ENCODE measurements around the gene GAS2L2.
A peak's percentile ranks its signal among the peaks of the same experiment; 100 is the strongest.

GAS2L2 gene

GRCh38 chr17:35769895-35770486 lies 17.0 kb upstream of the GAS2L2 start:
- no peak overlapping the region for H3K4me3 ChIP-seq (ENCODE audit: low read depth, low read length)
- H3K36me3 ChIP-seq (ENCODE audit: control insufficient read depth, insufficient read depth, low read length) = no peaks in the 10 kb centered on the region
- H3K4me1 ChIP-seq (ENCODE audit: control insufficient read depth, insufficient read depth, low read length) = peaks cover 8% of the 10 kb centered on the region
- no peak overlapping the region for H3K9ac ChIP-seq (ENCODE audit: low read depth, low read length)
- H3K27ac ChIP-seq (ENCODE audit: low read depth, low read length) = no peak overlapping the region
- H3K27me3 ChIP-seq (ENCODE audit: control insufficient read depth, insufficient read depth, low read length) = peaks cover 9% of the 10 kb centered on the region
- no peaks in the 10 kb centered on the region for H3K9me3 ChIP-seq (ENCODE audit: control insufficient read depth, insufficient read depth, low read length)

- H3K4me1 ChIP-seq (ENCODE audit: control insufficient read depth, insufficient read depth, low read length) = no peaks in the 10 kb centered on the region; the same call in 1 of the 2 replicates
- no peaks in the 10 kb centered on the region for H3K9me3 ChIP-seq (ENCODE audit: control insufficient read depth, insufficient read depth, low read length)
- H3K9ac ChIP-seq (ENCODE audit: low read depth, low read length) = no peak overlapping the region
- H3K36me3 ChIP-seq (ENCODE audit: control insufficient read depth, insufficient read depth, low read length) = no peaks in the 10 kb centered on the region
- no peak overlapping the region for H3K4me3 ChIP-seq (ENCODE audit: low read depth, low read length)
- H3K27ac ChIP-seq (ENCODE audit: low read depth, low read length) = no peak overlapping the region
- H3K27me3 ChIP-seq (ENCODE audit: control insufficient read depth, insufficient read depth, low read length) = peaks cover 11% of the 10 kb centered on the region
These were observed 15.8 kb upstream of the GAS2L2 start for GRCh38 chr17:35768797-35769196.

- Histone ChIP-seq H3K9me3 (ENCODE audit: control insufficient read depth, insufficient read depth, low read length) (no peaks in the 10 kb centered on the region), H3K27ac (ENCODE audit: low read depth, low read length) (no peak overlapping the region), H3K9ac (ENCODE audit: low read depth, low read length) (no peak overlapping the region), H3K36me3 (ENCODE audit: control insufficient read depth, insufficient read depth, low read length) (no peaks in the 10 kb centered on the region), H3K4me3 (ENCODE audit: low read depth, low read length) (no peak overlapping the region), H3K27me3 (ENCODE audit: control insufficient read depth, insufficient read depth, low read length) (peaks cover 11% of the 10 kb centered on the region), H3K4me1 (ENCODE audit: control insufficient read depth, insufficient read depth, low read length) (no peaks in the 10 kb centered on the region)
These were observed 14.0 kb upstream of the GAS2L2 start for GRCh38 chr17:35766903-35767510.

DNA sequence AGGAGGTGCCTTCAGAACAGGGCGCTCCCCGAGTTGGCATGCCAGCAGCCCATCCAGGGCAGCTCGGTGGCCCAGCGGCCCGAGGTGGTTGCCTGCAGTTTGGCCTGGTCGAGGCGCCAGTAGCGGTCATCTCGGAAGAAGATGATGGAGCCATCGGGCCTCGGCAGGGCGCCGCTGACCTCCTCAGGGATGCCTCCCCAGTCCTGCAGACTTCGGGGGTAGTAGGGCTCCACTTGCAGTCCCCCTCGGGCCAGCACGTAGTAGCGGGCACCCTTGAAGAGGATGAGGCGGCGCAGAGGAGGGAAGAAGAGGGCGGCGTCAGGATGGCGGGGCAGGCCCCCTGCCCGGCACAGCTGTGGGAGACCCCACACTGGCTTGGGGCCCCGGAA lies 13.4 kb upstream of the GAS2L2 start:
- no peaks in the 10 kb centered on the region for H3K36me3 ChIP-seq (ENCODE audit: control insufficient read depth, insufficient read depth, low read length)
- no peak overlapping the region for H3K27ac ChIP-seq (ENCODE audit: low read depth, low read length)
- H3K9ac ChIP-seq (ENCODE audit: low read depth, low read length) = no peak overlapping the region
- H3K4me3 ChIP-seq (ENCODE audit: low read depth, low read length) = no peak overlapping the region
- no peaks in the 10 kb centered on the region for H3K4me1 ChIP-seq (ENCODE audit: control insufficient read depth, insufficient read depth, low read length)
- H3K9me3 ChIP-seq (ENCODE audit: control insufficient read depth, insufficient read depth, low read length) = no peaks in the 10 kb centered on the region
- H3K27me3 ChIP-seq (ENCODE audit: control insufficient read depth, insufficient read depth, low read length) = peaks cover 11% of the 10 kb centered on the region

DNA sequence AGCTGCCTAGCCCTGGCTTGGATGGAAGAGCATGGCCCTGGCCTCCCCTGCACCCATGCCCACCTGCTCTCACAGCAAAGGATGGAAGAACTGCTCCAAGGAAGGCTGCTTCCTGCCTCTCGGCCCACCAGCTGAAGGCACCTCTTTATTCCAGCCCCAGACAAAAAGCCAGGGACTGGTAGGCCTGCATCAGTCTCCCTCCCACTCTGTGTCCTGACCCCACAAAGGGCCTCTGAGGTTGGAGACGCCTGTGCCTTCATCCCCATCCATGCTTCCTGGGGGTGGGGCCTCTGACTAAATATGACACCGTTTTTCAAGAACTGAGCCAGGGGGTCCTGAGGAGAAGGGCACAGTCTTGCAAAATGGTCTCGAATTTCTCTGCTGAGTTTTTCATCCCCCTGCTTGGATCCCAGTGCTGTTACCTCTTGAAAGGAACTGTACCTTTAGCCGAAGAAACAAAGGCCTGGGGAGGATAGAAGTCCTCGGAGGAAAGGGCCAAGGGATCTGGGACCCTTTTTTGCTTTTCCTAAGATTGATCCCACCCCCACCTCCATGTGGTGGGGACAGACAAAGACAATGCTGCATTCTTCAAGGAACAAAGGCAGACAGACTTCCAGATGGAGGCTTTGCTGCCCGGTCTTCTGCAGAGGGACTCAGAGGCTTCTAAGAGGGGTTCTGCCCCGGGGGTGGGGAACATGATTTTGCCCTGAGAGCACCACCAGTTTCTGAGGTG lies 12.9 kb upstream of the GAS2L2 start:
- H3K27ac ChIP-seq (ENCODE audit: low read depth, low read length) = no peak overlapping the region
- no peaks in the 10 kb centered on the region for H3K36me3 ChIP-seq (ENCODE audit: control insufficient read depth, insufficient read depth, low read length)
- H3K27me3 ChIP-seq (ENCODE audit: control insufficient read depth, insufficient read depth, low read length) = peaks cover 11% of the 10 kb centered on the region
- H3K4me1 ChIP-seq (ENCODE audit: control insufficient read depth, insufficient read depth, low read length) = no peaks in the 10 kb centered on the region
- no peak overlapping the region for H3K4me3 ChIP-seq (ENCODE audit: low read depth, low read length)
- H3K9ac ChIP-seq (ENCODE audit: low read depth, low read length) = no peak overlapping the region
- no peaks in the 10 kb centered on the region for H3K9me3 ChIP-seq (ENCODE audit: control insufficient read depth, insufficient read depth, low read length)

GRCh38 chr17:35765086-35765710 lies 12.2 kb upstream of the GAS2L2 start:
- Histone ChIP-seq H3K9me3 (ENCODE audit: control insufficient read depth, insufficient read depth, low read length) (no peaks in the 10 kb centered on the region), H3K4me3 (ENCODE audit: low read depth, low read length) (0 out of 2 replicates have a peak overlapping the region, but pooled peaks have one; percentile 69), H3K27ac (ENCODE audit: low read depth, low read length) (no peak overlapping the region), H3K36me3 (ENCODE audit: control insufficient read depth, insufficient read depth, low read length) (no peaks in the 10 kb centered on the region), H3K27me3 (ENCODE audit: control insufficient read depth, insufficient read depth, low read length) (peaks cover 11% of the 10 kb centered on the region), H3K9ac (ENCODE audit: low read depth, low read length) (no peak overlapping the region), H3K4me1 (ENCODE audit: control insufficient read depth, insufficient read depth, low read length) (no peaks in the 10 kb centered on the region)

- Histone ChIP-seq H3K36me3 (ENCODE audit: control insufficient read depth, insufficient read depth, low read length) (no peaks in the 10 kb centered on the region), H3K4me1 (ENCODE audit: control insufficient read depth, insufficient read depth, low read length) (no peaks in the 10 kb centered on the region), H3K9ac (ENCODE audit: low read depth, low read length) (no peak overlapping the region; the same call in 1 of the 2 replicates), H3K27me3 (ENCODE audit: control insufficient read depth, insufficient read depth, low read length) (peaks cover 11% of the 10 kb centered on the region), H3K27ac (ENCODE audit: low read depth, low read length) (no peak overlapping the region), H3K4me3 (ENCODE audit: low read depth, low read length) (peak overlapping the region; percentile 69), H3K9me3 (ENCODE audit: control insufficient read depth, insufficient read depth, low read length) (no peaks in the 10 kb centered on the region)
These were observed 11.3 kb upstream of the GAS2L2 start for GRCh38 chr17:35764123-35764991.

DNA sequence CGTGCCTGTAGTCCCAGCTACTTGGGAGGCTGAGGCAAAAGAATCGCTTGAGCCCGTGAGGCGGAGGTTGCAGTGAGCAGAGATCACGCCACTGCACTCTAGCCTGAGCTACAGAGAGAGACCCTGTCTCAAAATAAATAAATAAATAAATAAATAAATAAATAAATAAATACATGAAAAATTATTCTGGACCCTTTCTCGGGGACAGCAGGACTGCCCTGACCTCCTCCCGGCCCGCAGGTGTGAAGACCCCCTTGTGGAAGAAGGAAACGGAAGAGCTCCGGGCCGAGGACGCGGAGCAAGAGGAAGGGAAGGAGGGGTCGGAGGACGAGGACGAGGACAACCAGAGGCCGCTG lies 10.7 kb upstream of the GAS2L2 start:
- Histone ChIP-seq H3K9ac (ENCODE audit: low read depth, low read length) (no peak overlapping the region), H3K36me3 (ENCODE audit: control insufficient read depth, insufficient read depth, low read length) (no peaks in the 10 kb centered on the region), H3K4me3 (ENCODE audit: low read depth, low read length) (peak overlapping the region; percentile 69; the same call in 1 of the 2 replicates), H3K9me3 (ENCODE audit: control insufficient read depth, insufficient read depth, low read length) (no peaks in the 10 kb centered on the region), H3K4me1 (ENCODE audit: control insufficient read depth, insufficient read depth, low read length) (no peaks in the 10 kb centered on the region), H3K27ac (ENCODE audit: low read depth, low read length) (no peak overlapping the region), H3K27me3 (ENCODE audit: control insufficient read depth, insufficient read depth, low read length) (peaks cover 8% of the 10 kb centered on the region)

DNA sequence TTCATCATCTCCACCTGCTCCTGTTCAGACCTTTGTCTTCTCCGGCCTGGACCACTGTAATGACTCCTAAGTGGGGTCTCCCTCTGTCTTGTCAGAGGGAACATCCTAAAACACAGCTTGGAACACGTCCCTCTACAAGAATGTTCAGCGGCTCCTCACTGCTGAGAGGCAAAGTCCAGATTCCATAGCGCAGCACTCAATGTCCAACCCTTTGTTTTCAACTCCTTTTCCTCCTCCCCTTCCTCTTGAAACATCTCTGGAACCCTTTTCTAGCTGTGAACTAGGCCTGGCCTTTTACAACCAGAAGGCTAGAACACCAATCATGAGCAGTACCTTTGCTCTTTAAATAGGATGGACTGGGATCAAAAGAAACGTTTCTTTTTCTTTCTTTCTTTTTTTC lies 8.6 kb upstream of the GAS2L2 start:
- no peaks in the 10 kb centered on the region for H3K4me1 ChIP-seq (ENCODE audit: control insufficient read depth, insufficient read depth, low read length)

GRCh38 chr17:35760587-35760986 lies 7.5 kb upstream of the GAS2L2 start, which contains the start of gene C17orf50:
Gene C17orf50, plus strand, starts transcription at chr17:35760887. Its CDS starts 55 bp downstream, at chr17:35760942.
- H3K4me1 ChIP-seq (ENCODE audit: control insufficient read depth, insufficient read depth, low read length) = no peaks in the 10 kb centered on the region
- H3K36me3 ChIP-seq (ENCODE audit: control insufficient read depth, insufficient read depth, low read length) = no peaks in the 10 kb centered on the region
- H3K9me3 ChIP-seq (ENCODE audit: control insufficient read depth, insufficient read depth, low read length) = no peaks in the 10 kb centered on the region
- no peak within 1 kb of the TSS for H3K9ac ChIP-seq (ENCODE audit: low read depth, low read length)
- no peak within 1 kb of the TSS for H3K4me3 ChIP-seq (ENCODE audit: low read depth, low read length)
- no peak within 1 kb of the TSS for H3K27ac ChIP-seq (ENCODE audit: low read depth, low read length)
- H3K27me3 ChIP-seq (ENCODE audit: control insufficient read depth, insufficient read depth, low read length) = peaks cover 8% of the 10 kb centered on the region

More for the DNA sequence above, 8.6 kb upstream of the GAS2L2 start:
- Histone ChIP-seq H3K27ac (ENCODE audit: low read depth, low read length) (no peak overlapping the region), H3K27me3 (ENCODE audit: control insufficient read depth, insufficient read depth, low read length) (peaks cover 8% of the 10 kb centered on the region), H3K9me3 (ENCODE audit: control insufficient read depth, insufficient read depth, low read length) (no peaks in the 10 kb centered on the region), H3K4me3 (ENCODE audit: low read depth, low read length) (no peak overlapping the region), H3K36me3 (ENCODE audit: control insufficient read depth, insufficient read depth, low read length) (no peaks in the 10 kb centered on the region), H3K9ac (ENCODE audit: low read depth, low read length) (no peak overlapping the region)
